HepG2 (cell line): ENCODE data around the gene SPATA21. TPM values are rescaled to one million over a fixed set of nuclear protein-coding genes. Genes with fewer than 3 reads are reported as not detected.

Source experiments
- ATAC-seq: fragments of 200-7000 bp; cut with Tn5 transposase; 3 replicates; pipeline ENCODE4 v1.9.1; 2020; ENCODE audit warnings: mild to moderate bottlenecking, moderate library complexity
- BruUV-seq: library from RNA; stranded (reverse); fragments of 400-500 nt; replicated peaks from 2 replicates; lab custom pipeline; 2021; lab: Mats Ljungman, UMichigan
- CTCF ChIA-PET: fragments of 300-600 bp; formaldehyde crosslinking; extraction: SDS; loops from one replicate; lab custom pipeline; 2021; ENCODE audit warnings: low total read pairs, inconsistent platforms, low intra/inter-chr PET ratio; lab: Yijun Ruan, JAX
- POLR2A ChIA-PET: fragments of 350-600 bp; sonication (Branson Sonifier 250); formaldehyde crosslinking; loops from one replicate; lab custom pipeline; 2020; ENCODE audit warnings: antibody characterized with exemption, inconsistent platforms; lab: Yijun Ruan, JAX
- DNase-seq: peaks from one replicate; pipeline ENCODE4 v3.0.0-alpha.2; 2015; ENCODE audit warnings: low spot score
- FAIRE-seq: peaks from 3 replicates; lab custom pipeline; 2011; peaks lifted over from hg19 to GRCh38; lab: Jason Lieb, UNC
- H2AFZ ChIP-seq: one replicate; pipeline ENCODE4 v1.6.1; 2011; ENCODE audit warnings: low read length, inconsistent platforms
- H3K27ac ChIP-seq: fragments of 300-600 bp; 3 replicates; pipeline ENCODE4 v1.8.0; 2011; ENCODE audit warnings: mixed run types, mild to moderate bottlenecking, mixed read lengths, low read length, inconsistent platforms; ENCODE audit not compliant: insufficient read depth; ENCODE audit errors: extremely low read length
- H3K27me3 ChIP-seq, 2 experiments: fragments of 200-600 bp in 1 of 2; 2 replicates in 1 of 2; 3 replicates in 1 of 2; pipeline versions ENCODE4 v1.6.0 to v1.8.0; 2011; ENCODE audit warnings: low read length in 2 of 2, mild to moderate bottlenecking in 2 of 2, moderate library complexity in 2 of 2, inconsistent platforms in 1 of 2; ENCODE audit not compliant: insufficient read depth in 2 of 2, control insufficient read depth in 1 of 2
- H3K36me3 ChIP-seq, 2 experiments: fragments of 200-600 bp in 1 of 2; replicated peaks in 1 of 2; 2 replicates in 1 of 2; 3 replicates in 1 of 2; pipeline versions ENCODE4 v1.5.1 to v1.8.0; 2011; ENCODE audit warnings: low read length in 2 of 2, inconsistent platforms in 1 of 2; ENCODE audit not compliant: insufficient read depth in 2 of 2, control insufficient read depth in 1 of 2
- H3K4me1 ChIP-seq: 2 replicates; pipeline ENCODE4 v1.5.1; 2012; ENCODE audit warnings: low read length, inconsistent platforms; ENCODE audit not compliant: insufficient read depth
- H3K4me2 ChIP-seq: 2 replicates; pipeline ENCODE4 v1.6.0; 2011; ENCODE audit warnings: low read depth, low read length, inconsistent platforms
- H3K4me3 ChIP-seq, 3 experiments: fragments of 200-600 bp in 1 of 3; sonication (generic), shearing (Covaris generic) in 1 of 3; replicated peaks in 1 of 3; 2 replicates each; pipeline ENCODE4 v1.5.1; 2011 to 2016; ENCODE audit warnings: low read length in 3 of 3, inconsistent platforms in 2 of 3, low read depth in 2 of 3, mild to moderate bottlenecking in 2 of 3, control low read depth in 1 of 3, mixed read lengths in 1 of 3; ENCODE audit not compliant: insufficient read depth in 1 of 3
- H3K79me2 ChIP-seq: one replicate; pipeline ENCODE4 v1.6.1; 2011; ENCODE audit warnings: low read length, inconsistent platforms; ENCODE audit not compliant: insufficient read depth
- H3K9ac ChIP-seq: 2 replicates; pipeline ENCODE4 v1.6.0; 2011; ENCODE audit warnings: mild to moderate bottlenecking, low read depth, low read length, inconsistent platforms; ENCODE audit not compliant: insufficient read depth
- H3K9me3 ChIP-seq: 2 replicates; pipeline ENCODE4 v1.5.1; 2012; ENCODE audit warnings: mild to moderate bottlenecking, low read length
- H4K20me1 ChIP-seq: 2 replicates; pipeline ENCODE4 v1.6.0; 2011; ENCODE audit warnings: inconsistent platforms, mild to moderate bottlenecking, low read length, moderate library complexity; ENCODE audit not compliant: insufficient read depth
- CEBPB ChIP-seq: IDR thresholded peaks from 2 replicates; pipeline ENCODE4 v1.6.1; 2011; ENCODE audit warnings: low read depth, low read length, improper control_type of control experiment, borderline replicate concordance
- CTCF ChIP-seq: sonication (generic); formaldehyde crosslinking; IDR thresholded peaks from 2 replicates; pipeline ENCODE4 v1.5.0; 2020; ENCODE audit warnings: mild to moderate bottlenecking, missing genetic modification reagents, moderate library complexity
- ETV6 ChIP-seq: sonication (generic); formaldehyde crosslinking; conservative IDR thresholded peaks from 2 replicates; pipeline ENCODE4 v1.4.0; 2020; ENCODE audit warnings: missing genetic modification reagents
- HCFC1 ChIP-seq: fragments of 150-350 bp; IDR thresholded peaks from 2 replicates; pipeline ENCODE4 v1.6.1; 2014; ENCODE audit warnings: low read depth, low read length
- MED1 ChIP-seq: sonication (generic); formaldehyde crosslinking; IDR thresholded peaks from 2 replicates; pipeline ENCODE4 v1.4.0; 2020; ENCODE audit warnings: missing genetic modification reagents
- MYNN ChIP-seq: sonication (generic); formaldehyde crosslinking; IDR thresholded peaks from 2 replicates; pipeline ENCODE4 v1.4.0; 2020; ENCODE audit warnings: mild to moderate bottlenecking, low read depth, missing genetic modification reagents
- ZNF572 ChIP-seq: sonication (generic); formaldehyde crosslinking; IDR thresholded peaks from 2 replicates; pipeline ENCODE4 v1.5.1; 2020; ENCODE audit warnings: mild to moderate bottlenecking, missing genetic modification reagents
- ZNF614 ChIP-seq: IDR thresholded peaks from 2 replicates; pipeline ENCODE4 v1.6.1; 2018; ENCODE audit warnings: missing biosample characterization, missing genetic modification reagents, inconsistent platforms, borderline replicate concordance
- WGBS: methylation state at CpG from one replicate; pipeline ENCODE4 v1.1.6; 2017; ENCODE audit warnings: low lambda C conversion rate; 5-methylcytosine and 5-hydroxymethylcytosine counted together
- in situ Hi-C: cut with HindIII; loops from 2 replicates; pipeline ENCODE4 v1.10.0; 2017; ENCODE audit warnings: low pct_unique_long_range_greater_than_20kb; ENCODE audit not compliant: extremely low pct_ligation_motif_present
- intact Hi-C: fragments of 100-400 bp; cut with micrococcal nuclease; formaldehyde crosslinking; loops from one replicate; pipeline ENCODE4 v1.10.0; 2022; ENCODE audit not compliant: unreplicated experiment
- polyA plus RNA-seq, 8 experiments: library from polyadenylated mRNA; depleted of rRNA in 3 of 8; stranded (reverse) in 7 of 8; unstranded in 1 of 8; fragments of >200 nt; fragmentation: Illumina TruSeq in 4 of 8; extraction: Trizol in 4 of 8; gene quantifications; 2 replicates each; pipeline versions ENCODE4 v1.2.1 to v1.2.3, GENCODE V29; 2011 to 2016; ENCODE audit warnings: low read depth in 4 of 8, missing spikeins in 1 of 8, mixed read lengths in 1 of 8; ENCODE audit not compliant: insufficient read depth in 1 of 8
- total RNA-seq, 5 experiments: library from RNA; depleted of rRNA; stranded (reverse); fragments of >200 nt; fragmentation: Illumina TruSeq; extraction: Trizol; gene quantifications; 2 replicates each; pipeline ENCODE4 v1.2.3, GENCODE V29; 2016; ENCODE audit warnings: low read depth in 1 of 5
- TF ChIP-seq, protein P1 (sequence below): sonication (generic); formaldehyde crosslinking; IDR thresholded peaks from 2 replicates; pipeline ENCODE4 v1.8.0; 2022; ENCODE audit warnings: mild to moderate bottlenecking, missing genetic modification reagents
- TF ChIP-seq, protein P2 (sequence below): sonication (generic); formaldehyde crosslinking; IDR thresholded peaks from 2 replicates; pipeline ENCODE4 v1.5.1; 2020; ENCODE audit warnings: missing genetic modification reagents, mild to moderate bottlenecking, borderline replicate concordance

SPATA21 gene
- total and polyA plus RNA-seq, 2 of the 13 experiments (the other 11 are each of a cell fraction or from before 2014, with no cell fraction given): 0.80 to 1.4 TPM

GRCh38 chr1:16440131-16440469 is 2.9 kb upstream of the SPATA21 start:
- TF ChIP-seq ZNF572 (CRISPR knock-in tag): 0 out of 2 replicates have a peak, but pooled peaks have one; percentile 4
- 0 out of 2 replicates have a peak, but pooled peaks have one; percentile 30 for TF ChIP-seq MYNN (CRISPR knock-in tag)
- TF ChIP-seq, protein P1, sequence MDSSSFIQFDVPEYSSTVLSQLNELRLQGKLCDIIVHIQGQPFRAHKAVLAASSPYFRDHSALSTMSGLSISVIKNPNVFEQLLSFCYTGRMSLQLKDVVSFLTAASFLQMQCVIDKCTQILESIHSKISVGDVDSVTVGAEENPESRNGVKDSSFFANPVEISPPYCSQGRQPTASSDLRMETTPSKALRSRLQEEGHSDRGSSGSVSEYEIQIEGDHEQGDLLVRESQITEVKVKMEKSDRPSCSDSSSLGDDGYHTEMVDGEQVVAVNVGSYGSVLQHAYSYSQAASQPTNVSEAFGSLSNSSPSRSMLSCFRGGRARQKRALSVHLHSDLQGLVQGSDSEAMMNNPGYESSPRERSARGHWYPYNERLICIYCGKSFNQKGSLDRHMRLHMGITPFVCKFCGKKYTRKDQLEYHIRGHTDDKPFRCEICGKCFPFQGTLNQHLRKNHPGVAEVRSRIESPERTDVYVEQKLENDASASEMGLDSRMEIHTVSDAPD: no peak
- ChIA-PET CTCF (no interaction called here), POLR2A (interaction anchor here (0.7 to 2.3 kb wide), 6 partner anchors 9 to 72 kb away, joined by 3 to 17 read pairs (median 4); partner anchors contain the start of gene SZRD1)
- FAIRE-seq (no peak), DNase-seq (peak; percentile 33), ATAC-seq (peak; percentile 83)
- peak overlapping the region; percentile 92 for H3K4me2 ChIP-seq
- 27% methylated on average over 7 of the region's 7 CpGs for WGBS
- H3K36me3 ChIP-seq: peaks cover 5 to 16% of the 10 kb centered on the region in 2 experiments; a peak in 4 of 5 replicates
- BruUV-seq: no TSS peak
- in situ Hi-C loops (no loop called here), intact Hi-C loops (no loop called here)
- H3K9me3 ChIP-seq: no peaks in the 10 kb centered on the region
- peaks cover 17% of the 10 kb centered on the region for H3K79me2 ChIP-seq
- peak overlapping the region; percentile 77 for H2AFZ ChIP-seq
- no peaks in the 10 kb centered on the region; a peak in 1 of 5 replicates for H3K27me3 ChIP-seq
- peak overlapping the region; percentile 83 to 97 (median 95) for H3K4me3 ChIP-seq
- peak overlapping the region; percentile 53 for H3K27ac ChIP-seq
- no peaks in the 10 kb centered on the region for H4K20me1 ChIP-seq
- peaks cover 27% of the 10 kb centered on the region for H3K4me1 ChIP-seq
- peak overlapping the region; percentile 88 for H3K9ac ChIP-seq

DNA sequence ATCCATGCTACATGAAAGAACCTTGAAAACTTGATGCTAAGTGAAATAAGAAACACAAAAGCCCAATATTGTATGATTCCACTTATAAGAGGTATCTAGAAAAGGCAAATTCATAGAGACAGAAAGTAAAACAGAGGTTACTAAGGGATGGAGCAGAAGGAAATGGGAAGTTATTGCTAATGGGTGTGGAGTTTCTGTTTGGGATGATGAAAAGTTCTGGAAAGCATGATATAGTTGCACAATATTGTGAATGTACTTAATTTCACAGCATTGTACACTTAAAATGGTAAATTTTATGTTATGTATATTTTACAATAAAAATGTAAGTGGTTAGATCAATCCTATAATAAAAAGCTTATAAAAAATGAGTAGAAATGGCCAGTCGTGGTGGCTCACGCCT is 1.7 kb upstream of the SPATA21 start:
- Histone ChIP-seq H3K27me3 (no peaks in the 10 kb centered on the region; a peak in 1 of 5 replicates), H2AFZ (no peak overlapping the region), H4K20me1 (no peaks in the 10 kb centered on the region), H3K9ac (no peak overlapping the region), H3K9me3 (no peaks in the 10 kb centered on the region), H3K4me1 (peaks cover 27% of the 10 kb centered on the region), H3K4me2 (no peak overlapping the region), H3K27ac (no peak overlapping the region), H3K36me3 (peaks cover under 1 to 7% of the 10 kb centered on the region in 2 experiments; a peak in 4 of 5 replicates), H3K4me3 (no peak overlapping the region), H3K79me2 (peaks cover 17% of the 10 kb centered on the region)
- 76% methylated on average over 2 of the region's 2 CpGs for WGBS
- POLR2A ChIA-PET: no interaction called here
- no TSS peak for BruUV-seq
- CTCF ChIA-PET: no interaction called here
- FAIRE-seq (no peak), ATAC-seq (no peak), DNase-seq (no peak)
- TF ChIP-seq CEBPB: 0 out of 2 replicates have a peak, but pooled peaks have one; percentile 10
- no peak for TF ChIP-seq ZNF614
- no peak for TF ChIP-seq MED1
- TF ChIP-seq, protein P2, sequence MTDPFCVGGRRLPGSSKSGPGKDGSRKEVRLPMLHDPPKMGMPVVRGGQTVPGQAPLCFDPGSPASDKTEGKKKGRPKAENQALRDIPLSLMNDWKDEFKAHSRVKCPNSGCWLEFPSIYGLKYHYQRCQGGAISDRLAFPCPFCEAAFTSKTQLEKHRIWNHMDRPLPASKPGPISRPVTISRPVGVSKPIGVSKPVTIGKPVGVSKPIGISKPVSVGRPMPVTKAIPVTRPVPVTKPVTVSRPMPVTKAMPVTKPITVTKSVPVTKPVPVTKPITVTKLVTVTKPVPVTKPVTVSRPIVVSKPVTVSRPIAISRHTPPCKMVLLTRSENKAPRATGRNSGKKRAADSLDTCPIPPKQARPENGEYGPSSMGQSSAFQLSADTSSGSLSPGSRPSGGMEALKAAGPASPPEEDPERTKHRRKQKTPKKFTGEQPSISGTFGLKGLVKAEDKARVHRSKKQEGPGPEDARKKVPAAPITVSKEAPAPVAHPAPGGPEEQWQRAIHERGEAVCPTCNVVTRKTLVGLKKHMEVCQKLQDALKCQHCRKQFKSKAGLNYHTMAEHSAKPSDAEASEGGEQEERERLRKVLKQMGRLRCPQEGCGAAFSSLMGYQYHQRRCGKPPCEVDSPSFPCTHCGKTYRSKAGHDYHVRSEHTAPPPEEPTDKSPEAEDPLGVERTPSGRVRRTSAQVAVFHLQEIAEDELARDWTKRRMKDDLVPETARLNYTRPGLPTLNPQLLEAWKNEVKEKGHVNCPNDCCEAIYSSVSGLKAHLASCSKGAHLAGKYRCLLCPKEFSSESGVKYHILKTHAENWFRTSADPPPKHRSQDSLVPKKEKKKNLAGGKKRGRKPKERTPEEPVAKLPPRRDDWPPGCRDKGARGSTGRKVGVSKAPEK (CRISPR knock-in tag): no peak
- TF ChIP-seq CTCF (CRISPR knock-in tag): no peak
- no peak for TF ChIP-seq HCFC1
- TF ChIP-seq ETV6 (CRISPR knock-in tag): no peak
- intact Hi-C loops (no loop called here), in situ Hi-C loops (no loop called here)
